HepG2 (cell line): Measurements from ENCODE around the gene CCDC6. TPM values are rescaled to one million over a fixed set of nuclear protein-coding genes. Genes with fewer than 3 reads are reported as not detected.

Experiments used
- ATAC-seq: fragments of 200-7000 bp; cut with Tn5 transposase; 3 replicates; pipeline ENCODE4 v1.9.1; 2020; ENCODE audit warnings: mild to moderate bottlenecking, moderate library complexity
- BruUV-seq: library from RNA; stranded (reverse); fragments of 400-500 nt; replicated peaks from 2 replicates; lab custom pipeline; 2021; lab: Mats Ljungman, UMichigan
- CTCF ChIA-PET: fragments of 300-600 bp; formaldehyde crosslinking; extraction: SDS; loops from one replicate; lab custom pipeline; 2021; ENCODE audit warnings: low total read pairs, inconsistent platforms, low intra/inter-chr PET ratio; lab: Yijun Ruan, JAX
- POLR2A ChIA-PET: fragments of 350-600 bp; sonication (Branson Sonifier 250); formaldehyde crosslinking; loops from one replicate; lab custom pipeline; 2020; ENCODE audit warnings: antibody characterized with exemption, inconsistent platforms; lab: Yijun Ruan, JAX
- DNase-seq: peaks from one replicate; pipeline ENCODE4 v3.0.0-alpha.2; 2015; ENCODE audit warnings: low spot score
- FAIRE-seq: peaks from 3 replicates; lab custom pipeline; 2011; peaks lifted over from hg19 to GRCh38; lab: Jason Lieb, UNC
- H2AFZ ChIP-seq: one replicate; pipeline ENCODE4 v1.6.1; 2011; ENCODE audit warnings: low read length, inconsistent platforms
- H3K27ac ChIP-seq: fragments of 300-600 bp; 3 replicates; pipeline ENCODE4 v1.8.0; 2011; ENCODE audit warnings: mixed run types, mild to moderate bottlenecking, mixed read lengths, low read length, inconsistent platforms; ENCODE audit not compliant: insufficient read depth; ENCODE audit errors: extremely low read length
- H3K27me3 ChIP-seq, 2 experiments: fragments of 200-600 bp in 1 of 2; 2 replicates in 1 of 2; 3 replicates in 1 of 2; pipeline versions ENCODE4 v1.6.0 to v1.8.0; 2011; ENCODE audit warnings: low read length in 2 of 2, mild to moderate bottlenecking in 2 of 2, moderate library complexity in 2 of 2, inconsistent platforms in 1 of 2; ENCODE audit not compliant: insufficient read depth in 2 of 2, control insufficient read depth in 1 of 2
- H3K36me3 ChIP-seq, 2 experiments: fragments of 200-600 bp in 1 of 2; replicated peaks in 1 of 2; 2 replicates in 1 of 2; 3 replicates in 1 of 2; pipeline versions ENCODE4 v1.5.1 to v1.8.0; 2011; ENCODE audit warnings: low read length in 2 of 2, inconsistent platforms in 1 of 2; ENCODE audit not compliant: insufficient read depth in 2 of 2, control insufficient read depth in 1 of 2
- H3K4me1 ChIP-seq: 2 replicates; pipeline ENCODE4 v1.5.1; 2012; ENCODE audit warnings: low read length, inconsistent platforms; ENCODE audit not compliant: insufficient read depth
- H3K4me2 ChIP-seq: 2 replicates; pipeline ENCODE4 v1.6.0; 2011; ENCODE audit warnings: low read depth, low read length, inconsistent platforms
- H3K4me3 ChIP-seq, 3 experiments: fragments of 200-600 bp in 1 of 3; sonication (generic), shearing (Covaris generic) in 1 of 3; replicated peaks in 1 of 3; 2 replicates each; pipeline ENCODE4 v1.5.1; 2011 to 2016; ENCODE audit warnings: low read length in 3 of 3, inconsistent platforms in 2 of 3, low read depth in 2 of 3, mild to moderate bottlenecking in 2 of 3, control low read depth in 1 of 3, mixed read lengths in 1 of 3; ENCODE audit not compliant: insufficient read depth in 1 of 3
- H3K79me2 ChIP-seq: one replicate; pipeline ENCODE4 v1.6.1; 2011; ENCODE audit warnings: low read length, inconsistent platforms; ENCODE audit not compliant: insufficient read depth
- H3K9ac ChIP-seq: 2 replicates; pipeline ENCODE4 v1.6.0; 2011; ENCODE audit warnings: mild to moderate bottlenecking, low read depth, low read length, inconsistent platforms; ENCODE audit not compliant: insufficient read depth
- H3K9me3 ChIP-seq: 2 replicates; pipeline ENCODE4 v1.5.1; 2012; ENCODE audit warnings: mild to moderate bottlenecking, low read length
- H4K20me1 ChIP-seq: 2 replicates; pipeline ENCODE4 v1.6.0; 2011; ENCODE audit warnings: inconsistent platforms, mild to moderate bottlenecking, low read length, moderate library complexity; ENCODE audit not compliant: insufficient read depth
- BHLHE40 ChIP-seq: IDR thresholded peaks from 2 replicates; pipeline ENCODE4 v1.6.1; 2011; ENCODE audit warnings: low read length, improper control_type of control experiment
- CTCF ChIP-seq: sonication (generic); formaldehyde crosslinking; IDR thresholded peaks from 2 replicates; pipeline ENCODE4 v1.5.0; 2020; ENCODE audit warnings: mild to moderate bottlenecking, missing genetic modification reagents, moderate library complexity
- FOXK1 ChIP-seq: sonication (generic); formaldehyde crosslinking; IDR thresholded peaks from 2 replicates; pipeline ENCODE4 v1.4.0; 2020; ENCODE audit warnings: low read depth, missing genetic modification reagents, borderline replicate concordance
- HNRNPH1 ChIP-seq: fragments of 200-400 bp; formaldehyde crosslinking; optimal IDR thresholded peaks from 2 replicates; pipeline ENCODE3; 2017; ENCODE audit warnings: mild to moderate bottlenecking, low read depth, low read length
- HOXA3 ChIP-seq: sonication (generic); formaldehyde crosslinking; IDR thresholded peaks from 2 replicates; pipeline ENCODE4 v1.5.0; 2020; ENCODE audit warnings: missing genetic modification reagents
- KLF16 ChIP-seq, 2 experiments: sonication (generic) in 1 of 2; formaldehyde crosslinking in 1 of 2; IDR thresholded peaks; 2 replicates each; pipeline versions ENCODE4 v1.6.1 to v1.8.0; 2016 to 2023; ENCODE audit warnings: missing genetic modification reagents in 2 of 2, missing compliant biosample characterization in 1 of 2
- MAFK ChIP-seq, 2 experiments: IDR thresholded peaks in 1 of 2; conservative IDR thresholded peaks in 1 of 2; 2 replicates each; pipeline ENCODE4 v1.6.1; 2011; ENCODE audit warnings: improper control_type of control experiment in 2 of 2, low read length in 2 of 2
- MEIS2 ChIP-seq: sonication (generic); formaldehyde crosslinking; IDR thresholded peaks from 2 replicates; pipeline ENCODE4 v1.9.0; 2021; ENCODE audit warnings: mild to moderate bottlenecking, missing genetic modification reagents
- NBN ChIP-seq: fragments of 450-650 bp; conservative IDR thresholded peaks from 2 replicates; pipeline ENCODE4 v1.6.1; 2017
- RAD21 ChIP-seq: fragments of 450-650 bp; formaldehyde crosslinking; IDR thresholded peaks from 2 replicates; pipeline ENCODE4 v1.5.0; 2020; ENCODE audit warnings: mild to moderate bottlenecking
- RFXAP ChIP-seq: sonication (generic); formaldehyde crosslinking; IDR thresholded peaks from 2 replicates; pipeline ENCODE4 v1.4.0; 2020; ENCODE audit warnings: missing genetic modification reagents, borderline replicate concordance
- SMC3 ChIP-seq: IDR thresholded peaks from 2 replicates; pipeline ENCODE4 v1.6.1; 2011; ENCODE audit warnings: low read length, improper control_type of control experiment
- THAP8 ChIP-seq: sonication (generic); formaldehyde crosslinking; IDR thresholded peaks from 2 replicates; pipeline ENCODE4 v1.5.1; 2020; ENCODE audit warnings: missing genetic modification reagents, mild to moderate bottlenecking, borderline replicate concordance
- ZBTB26 ChIP-seq: IDR thresholded peaks from 2 replicates; pipeline ENCODE4 v1.6.1; 2016; ENCODE audit warnings: missing compliant biosample characterization, missing genetic modification reagents, borderline replicate concordance
- ZNF136 ChIP-seq: sonication (generic); formaldehyde crosslinking; IDR thresholded peaks from 2 replicates; pipeline ENCODE4 v1.8.1; 2022; ENCODE audit warnings: low read depth, mild to moderate bottlenecking, moderate library complexity, missing genetic modification reagents
- ZNF263 ChIP-seq: sonication (generic); formaldehyde crosslinking; IDR thresholded peaks from 2 replicates; pipeline ENCODE4 v1.4.0; 2020; ENCODE audit warnings: missing genetic modification reagents
- ZNF33A ChIP-seq: sonication (generic); formaldehyde crosslinking; IDR thresholded peaks from 2 replicates; pipeline ENCODE4 v1.5.1; 2020; ENCODE audit warnings: missing genetic modification reagents, mild to moderate bottlenecking, moderate library complexity, borderline replicate concordance
- ZNF703 ChIP-seq: sonication (generic); formaldehyde crosslinking; IDR thresholded peaks from 2 replicates; pipeline ENCODE4 v1.5.1; 2020; ENCODE audit warnings: missing genetic modification reagents, mild to moderate bottlenecking, moderate library complexity, borderline replicate concordance
- ZNF713 ChIP-seq: sonication (generic); formaldehyde crosslinking; IDR thresholded peaks from 2 replicates; pipeline ENCODE4 v1.4.0; 2020; ENCODE audit warnings: mild to moderate bottlenecking, missing genetic modification reagents
- ZNF816 ChIP-seq: sonication (generic); formaldehyde crosslinking; IDR thresholded peaks from 2 replicates; pipeline ENCODE4 v1.8.0; 2022; ENCODE audit warnings: missing genetic modification reagents, mild to moderate bottlenecking, borderline replicate concordance
- WGBS: methylation state at CpG from one replicate; pipeline ENCODE4 v1.1.6; 2017; ENCODE audit warnings: low lambda C conversion rate; 5-methylcytosine and 5-hydroxymethylcytosine counted together
- in situ Hi-C: cut with HindIII; loops from 2 replicates; pipeline ENCODE4 v1.10.0; 2017; ENCODE audit warnings: low pct_unique_long_range_greater_than_20kb; ENCODE audit not compliant: extremely low pct_ligation_motif_present
- intact Hi-C: fragments of 100-400 bp; cut with micrococcal nuclease; formaldehyde crosslinking; loops from one replicate; pipeline ENCODE4 v1.10.0; 2022; ENCODE audit not compliant: unreplicated experiment
- polyA plus RNA-seq, 8 experiments: library from polyadenylated mRNA; depleted of rRNA in 3 of 8; stranded (reverse) in 7 of 8; unstranded in 1 of 8; fragments of >200 nt; fragmentation: Illumina TruSeq in 4 of 8; extraction: Trizol in 4 of 8; gene quantifications; 2 replicates each; pipeline versions ENCODE4 v1.2.1 to v1.2.3, GENCODE V29; 2011 to 2016; ENCODE audit warnings: low read depth in 4 of 8, missing spikeins in 1 of 8, mixed read lengths in 1 of 8; ENCODE audit not compliant: insufficient read depth in 1 of 8
- total RNA-seq, 5 experiments: library from RNA; depleted of rRNA; stranded (reverse); fragments of >200 nt; fragmentation: Illumina TruSeq; extraction: Trizol; gene quantifications; 2 replicates each; pipeline ENCODE4 v1.2.3, GENCODE V29; 2016; ENCODE audit warnings: low read depth in 1 of 5

The CCDC6 gene
- total and polyA plus RNA-seq, 2 of the 13 experiments (the other 11 are each of a cell fraction or from before 2014, with no cell fraction given) = 17.9 to 18.3 TPM

- CTCF ChIA-PET = interaction anchor here (1.0 to 3.3 kb wide), 3 partner anchors 180 to 187 kb away, joined by 3 to 35 read pairs (median 9); no protein-coding TSS in a partner anchor
- no peaks in the 10 kb centered on the region for H3K79me2 ChIP-seq
- BruUV-seq = no TSS peak
- H3K9ac ChIP-seq = no peak overlapping the region
- peaks cover 22 to 72% of the 10 kb centered on the region in 2 experiments for H3K36me3 ChIP-seq
- no peak overlapping the region for H3K27ac ChIP-seq
- in situ Hi-C loops (loop anchor here (5.0 to 25.0 kb wide), 2 partner anchors 182 to 1022 kb away; no protein-coding TSS in a partner anchor), intact Hi-C loops (loop anchor here (1.0 kb wide), 2 partner anchors 183 to 1027 kb away; no protein-coding TSS in a partner anchor)
- no peaks in the 10 kb centered on the region for H3K9me3 ChIP-seq
- WGBS = 77% methylated on average over 5 of the region's 5 CpGs
- ATAC-seq (peak; percentile 98), DNase-seq (peak; percentile 64), FAIRE-seq (peak; percentile 80)
- no peak overlapping the region for H3K4me3 ChIP-seq
- POLR2A ChIA-PET = no interaction called here
- H2AFZ ChIP-seq = no peak overlapping the region
- H3K4me2 ChIP-seq = no peak overlapping the region
- no peaks in the 10 kb centered on the region for H4K20me1 ChIP-seq
- no peaks in the 10 kb centered on the region for H3K4me1 ChIP-seq
- no peaks in the 10 kb centered on the region for H3K27me3 ChIP-seq
- TF ChIP-seq FOXK1 (no peak), ZNF263 (CRISPR knock-in tag) (0 out of 2 replicates have a peak, but pooled peaks have one; percentile 60), ZNF136 (CRISPR knock-in tag) (no peak), MEIS2 (CRISPR knock-in tag) (no peak), RAD21 (CRISPR knock-in tag) (peak; percentile 67), KLF16 (CRISPR knock-in tag; IDR thresholded peaks at IDR 0.05) (no peak), BHLHE40 (peak; percentile 47; the same call in 1 of the 2 replicates), RFXAP (no peak), SMC3 (peak; percentile 90), MAFK (conservative IDR thresholded peaks at IDR 0.05 in 1 of 2, IDR thresholded peaks at IDR 0.05 in 1 of 2; ENCODE audit: low read length in 2 of 2) (peak; percentile 46 to 67; a peak in 2 of 4 replicates), NBN (no peak), HOXA3 (CRISPR knock-in tag) (no peak), ZNF33A (CRISPR knock-in tag) (no peak), ZBTB26 (CRISPR knock-in tag) (no peak), ZNF713 (CRISPR knock-in tag) (no peak), ZNF703 (no peak), THAP8 (CRISPR knock-in tag) (no peak), CTCF (CRISPR knock-in tag) (peak; percentile 90), HNRNPH1 (no peak), ZNF816 (CRISPR knock-in tag) (no peak)
Measured at GRCh38 chr10:59808896-59809643, 97.3 kb downstream of the CCDC6 start.
